HG03280 (cell line): ENCODE measurements around the gene CSF3R.

Experiments
- ATAC-seq: cut with Tn5 transposase; IDR thresholded peaks from one replicate; pipeline ENCODE4 v1.9.1; 2021; ENCODE audit warnings: mild to moderate bottlenecking, moderate library complexity; ENCODE audit not compliant: unreplicated experiment

Gene CSF3R

DNA sequence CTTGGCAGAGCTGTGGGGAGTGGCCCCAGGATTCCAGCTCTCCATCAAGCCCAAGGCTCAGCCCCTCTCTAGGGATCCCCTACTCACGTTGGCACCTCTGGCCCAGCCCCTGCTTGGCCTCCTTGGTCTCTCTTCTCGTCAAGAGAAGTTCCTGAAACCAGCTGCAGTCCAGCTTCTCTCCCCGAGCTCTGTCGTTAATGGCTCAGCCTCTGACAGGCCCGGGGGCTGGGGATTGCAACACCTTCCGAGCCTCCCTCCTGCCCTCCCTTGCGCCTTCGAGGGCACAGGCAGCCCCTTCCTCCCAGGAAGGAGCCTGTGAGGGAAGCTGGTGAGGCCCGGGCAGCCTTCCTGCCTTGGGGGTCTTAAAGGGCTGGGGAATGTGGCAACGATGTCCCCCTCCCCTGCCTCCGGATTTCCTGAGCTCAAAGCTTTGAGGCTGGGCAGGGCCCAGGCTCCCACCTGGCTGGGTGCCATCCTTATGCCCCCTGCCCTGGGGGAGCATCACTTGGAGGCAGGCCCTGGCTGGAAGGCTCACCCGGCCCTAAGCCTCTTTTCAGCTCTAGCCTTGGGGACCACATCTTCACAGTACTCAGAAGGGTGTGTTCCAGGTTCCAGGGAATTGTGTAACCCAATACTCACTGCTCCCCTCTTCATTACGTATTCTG is at the start of gene CSF3R:
Gene CSF3R (minus strand): TSS at position 190 of the 665 bp plus-strand sequence. CDS start 3,417 bp downstream, outside the sequence.
- ATAC-seq: no peak

DNA sequence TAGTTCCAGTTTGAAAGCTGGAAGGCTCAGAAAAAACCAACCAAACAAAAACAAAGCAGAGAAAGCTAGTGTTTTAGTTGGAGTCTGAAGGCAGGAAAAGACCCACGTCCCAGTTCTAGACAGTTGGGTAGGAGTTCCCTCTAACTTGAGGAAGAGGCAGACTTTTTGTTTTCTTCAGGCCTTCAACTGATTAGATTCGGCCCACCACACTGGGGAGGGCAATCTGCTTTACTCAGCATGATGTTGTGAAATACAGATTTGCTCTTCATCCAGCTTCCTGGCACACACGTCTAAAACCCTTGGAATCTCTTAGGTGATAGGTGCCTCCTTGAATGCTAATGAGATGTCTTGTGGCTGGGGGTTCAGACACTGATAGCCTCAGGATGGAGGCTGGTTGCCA is 49.1 kb upstream of the CSF3R start:
- ATAC-seq: no peak

DNA sequence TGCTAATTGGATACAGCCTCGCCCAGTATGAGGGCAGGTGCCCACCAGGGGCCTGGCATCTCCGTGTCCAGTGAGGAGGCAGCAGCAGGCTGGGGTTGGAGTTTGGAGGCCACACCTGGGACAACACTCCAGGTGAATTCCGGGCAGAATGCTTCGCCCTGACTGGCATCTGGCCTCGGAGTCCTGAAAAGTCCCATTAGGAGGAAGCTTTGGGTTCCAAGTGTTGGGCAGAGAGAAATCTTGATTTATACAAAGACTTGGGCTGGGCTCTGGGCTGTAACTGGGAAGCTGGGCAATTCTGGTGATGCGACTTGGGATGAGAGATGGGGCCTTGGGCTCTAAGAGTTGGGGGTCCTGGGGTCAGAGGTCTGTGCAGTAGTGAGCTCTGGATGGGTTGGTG is 48.1 kb upstream of the CSF3R start:
- ATAC-seq: no peak

DNA sequence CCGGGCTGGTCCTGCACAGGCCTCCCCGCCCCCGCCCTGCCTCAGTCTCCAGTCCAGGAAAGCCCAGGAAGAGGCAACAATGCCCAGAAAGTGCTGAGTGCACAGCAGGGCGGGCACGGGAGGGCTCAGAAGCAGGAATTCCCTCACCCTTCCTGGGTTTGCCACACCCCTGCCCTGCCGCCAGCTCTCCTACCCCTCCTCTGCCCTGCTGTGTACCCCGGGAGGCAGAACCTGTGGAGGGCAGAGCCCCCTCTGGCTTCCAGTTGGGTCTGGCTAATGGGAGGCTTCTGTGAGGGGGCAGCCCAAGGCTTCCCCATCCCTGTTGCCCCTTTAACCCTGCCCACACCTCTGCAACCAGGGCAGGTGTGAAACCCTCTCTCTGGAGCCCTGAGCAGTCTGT is 47.5 kb upstream of the CSF3R start:
- ATAC-seq: no peak

DNA sequence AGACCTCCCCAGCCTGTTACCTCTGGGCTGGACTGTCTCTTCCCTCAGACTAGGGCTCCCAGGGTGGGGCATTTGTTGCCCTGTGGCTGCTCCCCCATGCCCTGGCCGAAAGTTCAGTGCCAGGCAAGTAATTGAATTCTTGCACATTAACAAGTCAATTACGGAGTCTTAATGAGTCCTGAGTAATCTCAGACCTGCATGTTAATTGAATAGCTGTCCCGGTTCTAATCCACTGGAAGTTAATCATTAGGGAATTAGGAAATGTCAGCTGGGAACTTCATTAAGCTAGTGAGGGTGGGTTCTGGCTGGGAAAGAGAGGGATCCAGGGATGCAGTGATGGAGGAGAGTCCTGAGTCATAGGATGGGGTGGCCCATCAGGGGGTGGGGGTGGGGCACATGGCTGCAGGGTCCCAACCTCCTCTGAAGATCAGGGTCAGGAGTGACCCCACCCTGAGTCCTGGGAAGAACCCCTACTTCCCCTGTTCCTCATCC is 47.1 kb upstream of the CSF3R start:
- no peak for ATAC-seq

DNA sequence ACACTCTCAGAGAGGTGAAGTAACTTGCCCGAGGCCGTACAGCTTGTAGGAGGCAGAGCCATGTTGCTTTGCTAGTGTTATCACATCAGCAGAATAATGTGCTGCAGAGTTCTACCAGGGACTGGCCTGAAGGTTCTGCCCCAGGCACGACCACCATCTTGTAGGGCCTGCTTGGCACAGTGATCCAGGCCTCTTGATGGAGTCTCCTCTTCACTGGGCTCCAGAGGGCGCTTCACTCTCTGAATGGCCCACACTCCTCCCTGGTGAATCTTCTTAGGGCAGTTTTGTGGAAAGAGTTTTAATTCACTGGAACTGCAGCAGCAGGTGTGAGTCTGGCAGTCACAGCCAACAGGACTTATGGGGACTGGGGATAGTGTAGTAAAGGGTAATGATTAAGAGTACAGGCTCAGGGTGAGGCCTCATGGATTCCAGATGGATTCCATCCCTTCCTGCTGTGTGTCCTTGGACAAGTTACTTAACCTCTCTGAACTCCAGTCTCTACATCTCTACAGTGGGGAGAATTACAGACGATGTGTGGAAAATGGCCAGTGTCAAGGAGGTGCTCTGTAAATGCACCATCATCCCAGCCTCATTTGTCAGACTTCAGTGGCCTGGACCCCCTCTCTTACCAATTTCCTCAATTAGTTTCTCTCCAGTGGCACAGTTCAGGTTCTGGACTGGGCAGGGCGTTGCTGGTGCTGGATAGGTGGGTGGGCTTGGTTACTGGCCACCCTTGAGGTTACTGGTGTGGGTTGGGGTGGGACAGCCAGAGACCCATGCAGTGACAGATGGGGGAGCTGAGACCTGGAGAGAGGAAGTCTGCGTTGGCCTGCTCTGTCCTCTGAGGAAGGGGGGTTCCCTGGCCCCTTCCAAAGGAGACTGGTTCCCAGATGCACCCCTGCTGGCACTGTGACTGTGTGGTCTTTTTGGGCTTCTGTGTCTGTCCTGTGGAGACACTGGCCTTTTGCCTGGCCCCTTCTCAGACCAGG is 45.9 kb upstream of the CSF3R start:
- ATAC-seq: no peak

DNA sequence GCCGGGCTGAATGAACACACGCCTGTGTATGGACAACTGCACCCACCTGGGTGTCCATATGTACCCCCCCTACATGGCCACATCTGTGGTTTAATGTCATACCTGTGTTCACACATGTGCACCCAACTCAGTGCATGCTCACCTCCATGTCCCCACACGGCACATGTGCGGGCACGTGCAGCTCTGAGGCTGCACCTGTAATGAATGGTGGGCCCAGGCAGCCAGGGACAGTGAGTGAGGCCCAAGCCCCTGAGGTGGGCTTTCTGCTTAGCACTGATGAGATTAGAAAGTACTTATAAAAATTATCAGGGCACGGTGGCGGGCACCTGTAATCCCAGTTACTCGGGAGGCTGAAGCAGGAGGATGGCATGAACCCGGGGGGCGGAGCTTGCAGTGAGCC is 42.5 kb upstream of the CSF3R start:
- no peak for ATAC-seq

DNA sequence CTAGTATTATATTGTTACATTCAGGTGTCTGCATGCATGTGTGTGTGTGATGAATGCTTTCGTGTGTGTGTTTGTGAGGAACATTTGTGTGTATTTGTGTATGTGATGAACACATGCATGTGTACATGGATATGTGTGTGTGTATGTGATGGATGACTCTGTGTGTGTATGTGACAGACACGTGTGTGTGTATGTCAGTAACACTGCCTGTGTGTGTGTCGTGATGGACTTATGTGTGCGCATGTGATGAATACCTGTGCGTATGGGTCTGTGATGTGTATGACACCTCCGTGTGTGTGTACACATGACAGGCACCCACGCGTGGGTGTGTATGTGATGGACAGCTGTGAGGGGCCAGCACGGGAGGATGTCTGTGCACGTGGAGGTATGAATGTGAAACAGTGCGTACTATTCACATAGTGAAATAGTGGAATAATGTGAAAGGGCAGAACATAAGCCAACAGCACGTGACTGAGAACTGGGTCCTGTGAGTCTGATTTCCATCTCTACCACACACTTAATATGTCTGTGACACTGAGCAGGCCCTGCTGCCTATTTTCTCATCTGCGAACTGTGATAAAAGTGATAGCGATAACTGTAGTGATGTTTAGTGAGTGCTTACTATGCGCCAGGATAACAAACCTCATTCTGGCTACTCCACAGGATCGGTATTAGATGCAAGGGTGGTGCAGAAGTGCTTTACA is 41.8 kb upstream of the CSF3R start:
- ATAC-seq: no peak

DNA sequence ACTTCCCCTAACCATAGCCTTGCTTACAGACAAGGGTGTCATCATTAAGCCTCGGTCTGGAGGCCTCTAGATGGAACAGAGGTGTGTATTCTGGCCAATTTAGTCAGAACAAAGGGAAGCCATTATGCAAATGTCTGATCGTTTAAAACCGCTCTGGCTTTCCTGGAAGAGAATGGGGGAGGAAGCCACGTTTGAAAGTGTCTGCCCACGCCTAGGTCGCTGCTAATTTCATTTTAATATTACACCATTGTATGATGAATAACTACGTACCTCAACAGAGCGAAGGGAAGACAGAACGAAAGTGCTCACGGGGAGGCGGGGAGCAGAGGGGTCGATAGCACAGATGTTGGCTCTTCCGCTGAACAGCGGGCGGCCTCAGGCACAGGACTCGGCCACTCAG is 41.1 kb upstream of the CSF3R start:
- no peak for ATAC-seq

DNA sequence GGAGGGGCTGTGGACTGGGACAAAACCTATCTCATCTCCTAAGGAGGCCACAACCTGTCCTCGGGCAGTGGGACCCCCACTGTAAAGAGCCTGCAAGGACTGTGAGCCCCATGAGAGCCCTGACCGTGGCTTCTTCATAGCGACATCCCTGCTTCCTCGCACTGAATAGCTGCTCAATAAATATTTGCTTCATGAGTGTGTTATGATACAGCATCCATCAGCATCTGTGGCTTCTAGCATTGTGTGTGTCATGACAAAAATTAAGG is 40.5 kb upstream of the CSF3R start:
- ATAC-seq: no peak

DNA sequence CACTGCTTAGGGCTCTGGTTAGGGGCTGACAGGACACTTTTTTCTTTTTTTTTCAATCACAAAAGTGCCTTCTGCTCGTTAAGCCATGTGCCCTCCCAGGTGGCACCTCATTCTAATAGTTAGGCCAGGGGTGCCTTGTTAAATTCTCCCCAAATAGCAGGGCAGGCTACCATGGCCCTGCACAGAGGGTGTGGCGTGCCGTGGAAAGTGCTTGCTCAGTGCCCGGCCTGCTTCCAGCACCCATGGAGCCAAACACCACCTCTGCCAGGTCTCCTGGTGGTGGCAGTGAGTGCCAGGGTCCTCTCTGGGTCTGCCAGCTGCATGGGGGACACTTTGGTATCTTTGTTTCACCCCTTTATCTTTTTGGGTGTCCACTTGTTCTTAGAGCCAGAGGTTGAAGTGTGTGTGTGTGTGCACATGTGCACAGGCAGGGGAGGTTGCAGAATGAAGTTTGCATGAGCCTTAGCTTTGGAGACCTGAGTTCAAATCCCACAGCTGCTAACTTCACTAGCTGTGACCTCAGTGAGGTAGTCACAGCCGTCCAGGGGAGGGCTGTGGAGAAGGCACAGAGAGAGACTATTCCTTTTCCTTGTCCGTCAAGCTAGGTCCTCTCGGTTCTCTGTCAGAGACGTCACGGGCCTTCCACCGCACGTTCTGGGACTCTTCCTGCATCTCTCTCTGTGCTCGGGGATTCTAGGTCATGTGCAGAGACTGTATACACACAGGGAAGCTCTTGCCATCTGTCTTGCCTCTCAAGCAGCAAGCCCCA is 39.9 kb upstream of the CSF3R start:
- ATAC-seq: no peak

DNA sequence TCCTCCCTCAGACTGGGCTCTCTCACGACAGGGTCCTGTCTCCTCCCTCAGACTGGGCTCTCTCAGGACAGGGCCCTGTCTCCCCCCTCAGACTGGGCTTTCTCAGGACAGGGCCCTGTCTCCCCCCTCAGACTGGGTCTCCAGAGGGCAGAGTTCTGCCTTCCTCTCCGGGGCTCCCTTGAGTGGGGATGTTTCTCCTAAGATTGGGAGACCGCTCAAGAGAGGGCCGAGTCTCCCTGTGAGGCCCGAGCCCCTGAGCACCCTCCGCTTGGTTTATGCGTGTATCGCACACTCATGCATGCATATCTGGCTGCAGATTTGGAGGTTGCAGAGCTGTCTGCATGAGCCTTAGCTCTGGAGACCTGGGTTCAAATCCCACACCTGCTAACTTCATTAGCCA is 39.3 kb upstream of the CSF3R start:
- ATAC-seq: no peak

DNA sequence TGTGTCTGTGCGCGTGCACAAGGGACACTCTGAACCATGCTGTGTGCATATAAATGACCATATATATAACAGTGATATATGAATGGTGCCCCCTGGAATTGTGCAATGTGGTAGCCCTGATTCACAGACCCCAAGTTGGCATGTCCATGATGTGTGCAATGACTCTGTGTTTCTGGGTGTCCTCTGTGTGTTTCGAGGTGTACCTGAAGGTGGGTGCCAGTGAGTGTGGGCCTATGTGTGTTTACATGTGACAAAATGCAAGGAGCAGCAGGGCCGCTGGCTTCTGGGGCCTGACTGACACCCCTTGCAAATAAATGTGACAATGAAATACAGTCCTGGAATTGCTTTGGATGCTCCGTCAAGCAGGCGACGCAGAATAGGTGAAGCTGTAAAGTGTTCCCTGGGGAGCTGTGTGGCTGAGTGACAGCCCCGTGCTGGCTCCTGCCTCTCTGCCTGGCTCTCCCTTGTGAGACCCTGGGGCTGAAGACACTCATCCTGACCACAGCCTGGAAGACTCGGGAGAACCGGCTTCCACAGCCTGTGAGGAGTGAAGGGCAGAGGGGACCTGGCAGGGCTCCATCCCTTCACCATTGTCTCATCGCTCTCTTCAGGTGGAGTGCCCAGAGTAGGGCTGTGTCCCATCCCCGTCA is 38.2 kb upstream of the CSF3R start:
- ATAC-seq: no peak

DNA sequence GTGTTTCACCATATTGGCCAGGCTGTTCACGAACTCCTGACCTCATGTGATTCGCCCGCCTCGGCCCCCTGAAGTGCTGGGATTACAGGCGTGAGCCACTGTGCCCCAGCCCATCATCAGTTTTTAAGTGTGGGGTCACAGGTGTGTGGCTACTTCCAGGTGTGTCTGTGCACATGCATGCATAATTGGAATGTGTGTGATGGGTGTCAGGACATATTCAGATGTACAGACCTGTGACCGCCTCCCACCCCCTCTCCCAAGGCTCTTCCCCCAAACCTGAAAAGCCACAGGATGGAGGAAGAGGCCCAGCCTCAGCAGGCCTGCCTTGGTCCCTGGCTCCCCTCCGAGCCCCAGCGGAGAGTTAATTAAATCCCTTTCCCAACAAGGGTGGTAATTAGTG is 37.3 kb upstream of the CSF3R start:
- ATAC-seq: no peak

DNA sequence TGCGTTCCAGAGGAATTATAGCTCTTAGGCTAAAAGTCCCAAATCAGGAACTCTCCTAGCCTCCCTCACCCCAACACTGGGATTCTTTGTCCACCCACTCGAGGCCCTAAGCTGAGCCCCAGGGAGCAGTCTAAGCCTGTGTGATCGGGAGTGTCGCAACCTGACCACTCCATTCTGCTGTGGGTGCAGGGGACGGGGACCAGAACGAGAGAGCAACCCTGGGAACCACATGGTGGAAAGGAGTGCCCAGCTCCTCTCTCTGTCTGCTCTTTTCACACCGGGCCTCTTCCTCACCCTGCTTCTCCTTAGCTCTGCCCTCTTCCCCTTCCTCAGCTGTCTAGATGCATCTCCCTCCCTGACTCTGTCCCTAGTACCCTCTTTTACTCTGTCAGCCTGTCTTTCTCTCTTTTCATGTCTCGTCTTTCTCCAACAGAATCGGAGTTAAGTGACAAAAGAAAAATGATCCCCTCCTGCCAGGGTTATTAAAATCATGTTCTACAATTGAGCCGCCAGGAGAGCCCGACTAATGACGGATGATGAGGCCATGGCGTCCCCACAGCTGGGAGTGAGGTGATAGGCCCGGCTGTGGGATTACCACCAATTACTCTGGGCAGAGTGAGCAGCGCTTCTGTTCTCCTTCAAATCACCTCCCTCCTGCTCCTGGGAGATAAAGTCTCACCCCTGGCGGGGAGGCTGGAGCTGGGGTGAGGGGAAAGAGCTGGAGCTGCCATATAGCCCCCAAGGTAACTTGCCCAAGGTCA is 34.5 kb upstream of the CSF3R start:
- ATAC-seq: no peak

DNA sequence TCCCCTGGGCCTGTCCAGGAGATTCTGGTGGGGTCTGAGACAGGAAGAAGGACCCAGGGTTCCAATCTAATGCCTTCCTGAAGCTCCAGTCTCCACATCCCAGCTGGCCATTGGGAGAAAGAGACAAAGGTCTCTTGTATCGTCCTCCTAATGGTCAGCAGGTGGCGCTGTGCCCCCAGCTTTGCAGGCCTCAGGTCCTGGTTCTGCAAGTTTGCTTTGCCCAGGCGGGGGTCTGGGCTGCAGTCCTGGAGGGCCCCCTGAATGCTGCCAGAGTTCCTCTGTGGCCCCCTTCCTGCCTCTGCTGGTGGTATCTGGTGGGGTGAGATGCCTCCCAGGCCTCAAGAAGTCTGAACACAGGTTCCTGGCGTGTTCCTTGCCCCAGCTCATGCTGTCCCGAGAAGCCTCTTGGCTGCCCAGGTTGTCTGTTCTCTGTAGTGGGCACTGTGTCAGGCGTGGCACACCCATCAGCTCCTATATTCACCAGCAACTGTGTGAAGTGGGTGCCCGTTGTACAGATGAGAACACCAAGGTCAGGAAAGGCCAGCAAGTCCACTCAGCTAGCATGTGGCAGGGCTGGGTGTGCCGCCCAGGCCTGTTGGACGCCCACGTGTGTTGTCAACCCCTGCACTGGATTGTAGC is 33.8 kb upstream of the CSF3R start:
- no peak for ATAC-seq

DNA sequence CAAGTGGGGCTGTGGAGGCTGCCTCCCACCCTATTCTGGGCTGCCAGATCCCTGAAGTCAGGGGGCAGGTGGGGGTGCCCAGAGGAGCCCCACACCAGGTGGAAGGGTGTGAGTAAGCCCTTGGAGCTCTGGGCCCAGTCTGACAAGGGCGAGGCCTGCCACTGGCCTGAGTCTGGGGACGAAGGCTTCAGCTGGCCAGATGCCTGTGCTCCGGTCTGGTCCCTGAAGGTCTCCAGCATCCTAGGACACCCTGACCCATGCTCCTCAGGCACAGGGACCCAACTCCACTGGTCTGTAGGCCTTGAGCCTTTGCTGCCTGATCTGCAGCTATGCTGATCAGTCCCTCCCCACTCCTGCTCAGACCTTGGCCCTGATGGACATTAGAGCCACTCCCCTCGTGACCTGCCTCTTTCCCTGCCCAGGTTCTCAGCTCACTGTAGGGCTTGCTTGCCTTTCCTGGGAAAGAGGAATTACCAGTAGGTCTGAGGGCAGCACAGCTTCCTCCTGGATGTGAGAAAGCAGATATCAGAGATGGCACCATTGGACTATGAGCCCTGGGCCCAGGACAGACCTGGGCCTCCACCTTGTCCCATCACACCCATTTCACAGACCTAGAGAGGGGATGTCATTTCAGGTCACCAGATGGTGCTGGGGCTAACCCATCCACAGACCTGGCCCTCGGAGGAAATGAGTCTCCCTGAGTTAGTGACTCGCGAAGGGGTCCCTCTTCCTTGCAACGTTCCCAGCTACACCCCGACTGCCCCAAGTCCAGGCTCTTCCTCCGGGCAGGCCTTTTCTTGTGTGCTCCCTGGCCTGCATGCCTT is 32.8 kb upstream of the CSF3R start:
- ATAC-seq: no peak

DNA sequence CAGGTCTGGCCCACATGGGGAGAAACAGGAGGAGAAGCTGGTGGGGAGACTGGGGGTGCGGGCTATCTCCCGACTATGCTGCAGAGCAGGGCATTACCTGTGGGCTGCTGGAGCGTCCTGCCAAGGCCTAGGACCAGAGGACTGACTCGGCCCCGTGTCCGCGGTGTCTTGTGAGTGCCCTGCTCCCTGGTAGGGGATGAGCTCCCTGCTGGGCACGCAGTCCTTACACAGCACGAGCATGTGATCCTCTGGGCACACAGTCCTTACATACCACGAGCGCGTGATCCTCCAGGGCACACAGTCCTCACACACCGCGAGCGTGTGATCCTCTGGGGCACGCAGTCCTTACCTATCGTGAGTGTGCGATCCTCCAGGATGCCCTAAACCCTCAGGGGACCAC is 31.8 kb upstream of the CSF3R start:
- no peak for ATAC-seq
